Activated CD8-positive, alpha-beta memory T cell treated with anti-CD3 and anti-CD28 coated beads for 36 hours (primary cell): ENCODE data around the gene PRKCZ. TPM values are rescaled to one million over a fixed set of nuclear protein-coding genes. Genes with fewer than 3 reads are reported as not detected.

Experiments used
- CTCF ChIA-PET: fragments of 350-600 bp; sonication (Branson Sonifier 250); formaldehyde crosslinking; loops from one replicate; lab custom pipeline; 2021; ENCODE audit warnings: antibody characterized with exemption; lab: Charles Lee
- POLR2A ChIA-PET: fragments of 350-600 bp; sonication (Branson Sonifier 250); formaldehyde crosslinking; loops from one replicate; lab custom pipeline; 2021; ENCODE audit warnings: antibody characterized with exemption; lab: Charles Lee
- total RNA-seq, 2 experiments: library from RNA; stranded (reverse); gene quantifications; one replicate each; pipeline ENCODE4 v1.2.3, GENCODE V29; 2021

Gene PRKCZ
- total RNA-seq, 2 experiments from 2014 or later: 12.6 to 13.2 TPM

- CTCF ChIA-PET: interaction anchor here (0.5 to 3.2 kb wide), 3 partner anchors 110 to 188 kb away, joined by 4 to 16 read pairs (median 6); no protein-coding TSS in a partner anchor
- POLR2A ChIA-PET: no interaction called here
These were observed 150.9 kb downstream of the PRKCZ start for GRCh38 chr1:2201062-2201461.

- POLR2A ChIA-PET: no interaction called here
- CTCF ChIA-PET: interaction anchor here (2.1 kb wide), 1 partner anchor 180 kb away, joined by 8 read pairs; no protein-coding TSS in a partner anchor
These were observed 151.9 kb downstream of the PRKCZ start for GRCh38 chr1:2202008-2202575.

GRCh38 chr1:2202843-2203601, 152.8 kb downstream of the PRKCZ start:
- CTCF ChIA-PET: interaction anchor here (1.5 to 2.1 kb wide), 2 partner anchors 8 to 179 kb away, joined by 3 to 8 read pairs; partner anchors contain the start of gene FAAP20
- POLR2A ChIA-PET: no interaction called here

- ChIA-PET POLR2A (interaction anchor here (0.5 to 1.1 kb wide), 2 partner anchors 25 to 125 kb away, joined by 3 to 5 read pairs; no protein-coding TSS in a partner anchor), CTCF (interaction anchor here (1.5 to 2.1 kb wide), 2 partner anchors 9 to 178 kb away, joined by 3 to 8 read pairs; partner anchors contain the start of gene FAAP20)
These were observed 153.6 kb downstream of the PRKCZ start for GRCh38 chr1:2203671-2204414.

GRCh38 chr1:2204415-2205190, 154.4 kb downstream of the PRKCZ start:
- POLR2A ChIA-PET: interaction anchor here (0.5 to 1.1 kb wide), 2 partner anchors 24 to 126 kb away, joined by 3 to 5 read pairs; no protein-coding TSS in a partner anchor
- CTCF ChIA-PET: interaction anchor here (1.5 to 2.1 kb wide), 2 partner anchors 10 to 177 kb away, joined by 4 to 8 read pairs; partner anchors contain the start of gene FAAP20

- POLR2A ChIA-PET: interaction anchor here (1.1 kb wide), 1 partner anchor 24 kb away, joined by 5 read pairs; no protein-coding TSS in a partner anchor
- CTCF ChIA-PET: interaction anchor here (0.6 to 1.5 kb wide), 3 partner anchors 11 to 572 kb away, joined by 3 to 4 read pairs (median 3); partner anchors contain the start of gene FAAP20
These were observed 155.2 kb downstream of the PRKCZ start for GRCh38 chr1:2205191-2205952.

- POLR2A ChIA-PET: no interaction called here
- CTCF ChIA-PET: interaction anchor here (0.6 to 1.4 kb wide), 3 partner anchors 12 to 108 kb away, joined by 3 read pairs; partner anchors contain the start of gene FAAP20
These were observed 156.7 kb downstream of the PRKCZ start for GRCh38 chr1:2206813-2207487.

- ChIA-PET CTCF (no interaction called here), POLR2A (no interaction called here)
These were observed 158.4 kb downstream of the PRKCZ start for GRCh38 chr1:2208309-2209239.

GRCh38 chr1:2209400-2210083, 159.3 kb downstream of the PRKCZ start:
- POLR2A ChIA-PET: no interaction called here
- CTCF ChIA-PET: interaction anchor here (0.6 to 2.0 kb wide), 2 partner anchors 159 to 172 kb away, joined by 4 to 6 read pairs; no protein-coding TSS in a partner anchor

- ChIA-PET CTCF (interaction anchor here (2.0 kb wide), 1 partner anchor 172 kb away, joined by 4 read pairs; no protein-coding TSS in a partner anchor), POLR2A (no interaction called here)
These were observed 160.0 kb downstream of the PRKCZ start for GRCh38 chr1:2210084-2210653.

GRCh38 chr1:2210786-2211185, 160.6 kb downstream of the PRKCZ start:
- POLR2A ChIA-PET: no interaction called here
- CTCF ChIA-PET: interaction anchor here (2.0 kb wide), 1 partner anchor 171 kb away, joined by 4 read pairs; no protein-coding TSS in a partner anchor

GRCh38 chr1:2212274-2212531, 162.0 kb downstream of the PRKCZ start:
- CTCF ChIA-PET: interaction anchor here (0.6 to 1.2 kb wide), 3 partner anchors 13 to 148 kb away, joined by 3 to 5 read pairs (median 4); partner anchors contain the start of gene FAAP20
- POLR2A ChIA-PET: no interaction called here

- ChIA-PET CTCF (interaction anchor here (0.6 to 1.2 kb wide), 3 partner anchors 13 to 147 kb away, joined by 3 to 5 read pairs (median 4); partner anchors contain the start of gene FAAP20), POLR2A (no interaction called here)
These were observed 162.6 kb downstream of the PRKCZ start for GRCh38 chr1:2212532-2213491.
